OCI-LY7 (cell line): ENCODE measurements around the gene HEATR3. TPM values are rescaled to one million over a fixed set of nuclear protein-coding genes. Genes with fewer than 3 reads are reported as not detected.
A peak's percentile ranks its signal among the peaks of the same experiment; 100 is the strongest.

Experiments
- BruUV-seq: library from RNA; stranded (reverse); fragments of 400-500 nt; replicated peaks from 2 replicates; lab custom pipeline; 2021; lab: Mats Ljungman, UMichigan
- CTCF ChIA-PET: fragments of 300-600 bp; sonication (Branson Sonifier 250); formaldehyde crosslinking; loops from one replicate; lab custom pipeline; 2022; ENCODE audit warnings: antibody characterized with exemption; ENCODE audit not compliant: unreplicated experiment; lab: Charles Lee
- POLR2A ChIA-PET: fragments of 300-600 bp; sonication (Branson Sonifier 250); formaldehyde crosslinking; loops from one replicate; lab custom pipeline; 2022; ENCODE audit warnings: antibody characterized with exemption; lab: Charles Lee
- DNase-seq: peaks from one replicate; pipeline ENCODE4 v3.0.0-alpha.2; 2015; ENCODE audit warnings: low spot score
- H2AFZ ChIP-seq: fragments of 200-600 bp; sonication (generic), shearing (Covaris generic); 2 replicates; pipeline ENCODE4 v1.6.1; 2014; ENCODE audit warnings: mild to moderate bottlenecking, antibody characterized with exemption, low read length, moderate library complexity
- H3K27ac ChIP-seq: fragments of 200-600 bp; sonication (generic); 2 replicates; pipeline ENCODE4 v1.5.1; 2014; ENCODE audit warnings: mixed run types, low read depth, mild to moderate bottlenecking, moderate library complexity, low read length, inconsistent platforms; ENCODE audit not compliant: poor library complexity, severe bottlenecking
- H3K36me3 ChIP-seq: fragments of 200-600 bp; sonication (generic); 2 replicates; pipeline ENCODE4 v1.6.1; 2014; ENCODE audit warnings: mild to moderate bottlenecking, antibody characterized with exemption, low read length, moderate library complexity, mixed read lengths; ENCODE audit not compliant: insufficient read depth
- H3K4me1 ChIP-seq: fragments of 200-600 bp; sonication (generic); 2 replicates; pipeline ENCODE4 v1.5.1; 2014; ENCODE audit warnings: mild to moderate bottlenecking, low read length; ENCODE audit not compliant: insufficient read depth, poor library complexity, severe bottlenecking
- H3K4me2 ChIP-seq: fragments of 200-600 bp; sonication (generic); 2 replicates; pipeline ENCODE4 v1.6.1; 2014; ENCODE audit warnings: mild to moderate bottlenecking, low read length
- H3K4me3 ChIP-seq: fragments of 200-600 bp; sonication (generic); 2 replicates; pipeline ENCODE4 v1.5.1; 2014; ENCODE audit warnings: mild to moderate bottlenecking, low read depth, low read length; ENCODE audit not compliant: poor library complexity, severe bottlenecking
- H3K79me2 ChIP-seq: fragments of 200-600 bp; sonication (generic); 2 replicates; pipeline ENCODE4 v1.6.1; 2016; ENCODE audit warnings: low read depth, mild to moderate bottlenecking, low read length, moderate library complexity, mixed read lengths; ENCODE audit not compliant: insufficient read depth
- H3K9me2 ChIP-seq: fragments of 200-600 bp; sonication (generic); 2 replicates; pipeline ENCODE4 v1.6.1; 2016; ENCODE audit warnings: mild to moderate bottlenecking, low read length, mixed read lengths; ENCODE audit not compliant: insufficient read depth
- H3K9me3 ChIP-seq: fragments of 200-600 bp; sonication (generic); 2 replicates; pipeline ENCODE4 v1.6.1; 2014; ENCODE audit warnings: mild to moderate bottlenecking, mixed run types, low read length, mixed read lengths
- H4K20me1 ChIP-seq: fragments of 200-600 bp; sonication (generic); 2 replicates; pipeline ENCODE4 v1.6.1; 2014; ENCODE audit warnings: mild to moderate bottlenecking, antibody characterized with exemption, low read length, moderate library complexity, mixed read lengths; ENCODE audit not compliant: insufficient read depth
- CTCF ChIP-seq: fragments of 200-600 bp; sonication (generic); conservative IDR thresholded peaks from 2 replicates; pipeline ENCODE4 v1.5.1; 2014; ENCODE audit warnings: mild to moderate bottlenecking, antibody characterized with exemption, low read length, moderate library complexity, mixed read lengths
- EZH2phosphoT487 ChIP-seq: fragments of 200-600 bp; sonication (generic); IDR thresholded peaks from 2 replicates; pipeline ENCODE4 v1.6.1; 2018; ENCODE audit warnings: low read depth, borderline replicate concordance, mild to moderate bottlenecking, mixed run types, antibody characterized with exemption, low read length, moderate library complexity, mixed read lengths
- intact Hi-C: fragments of 100-400 bp; cut with micrococcal nuclease; formaldehyde crosslinking; loops from one replicate; pipeline ENCODE4 v1.10.0; 2022; ENCODE audit not compliant: unreplicated experiment
- total RNA-seq, 2 experiments: library from RNA; depleted of rRNA in 1 of 2; stranded (reverse); fragments of >200 nt in 1 of 2; shearing (Covaris generic) in 1 of 2; gene quantifications; 2 replicates each; pipeline ENCODE4 v1.2.3, GENCODE V29; 2014 to 2022

The HEATR3 gene
- total RNA-seq, 2 experiments from 2014 or later, result 34.2 to 50.6 TPM

GRCh38 chr16:50024207-50024606 lies 41.6 kb upstream of the HEATR3 start:
- POLR2A ChIA-PET, result interaction anchor here (0.9 to 1.6 kb wide), 7 partner anchors 8 to 585 kb away, joined by 3 to 11 read pairs (median 4); no protein-coding TSS in a partner anchor
- peak overlapping the region; percentile 83 for H2AFZ ChIP-seq

GRCh38 chr16:50024684-50025536 lies 40.9 kb upstream of the HEATR3 start, which contains the start of gene CNEP1R1:
Gene CNEP1R1 (plus strand): TSS chr16:50025225. CDS start chr16:50025316, 91 bp downstream.
- POLR2A ChIA-PET, result interaction anchor here (0.9 to 1.7 kb wide), 12 partner anchors 9 to 585 kb away, joined by 3 to 11 read pairs (median 4); partner anchors contain the start of gene HEATR3

More at GRCh38 chr16:50024207-50024606, 41.6 kb upstream of the HEATR3 start:
- H3K9me3 ChIP-seq, result no peaks in the 10 kb centered on the region
- H4K20me1 ChIP-seq, result peaks cover 14% of the 10 kb centered on the region; the same call in 1 of the 2 replicates
- H3K36me3 ChIP-seq, result peaks cover 19% of the 10 kb centered on the region
- H3K4me2 ChIP-seq, result peak overlapping the region; percentile 63
- H3K79me2 ChIP-seq, result peaks cover 37% of the 10 kb centered on the region
- no peak for DNase-seq
- CTCF ChIA-PET, result interaction anchor here (0.5 to 2.2 kb wide), 3 partner anchors 16 to 187 kb away, joined by 3 to 30 read pairs (median 3); no protein-coding TSS in a partner anchor
- H3K27ac ChIP-seq, result no peak overlapping the region
- peak overlapping the region; percentile 98 for H3K4me3 ChIP-seq
- TF ChIP-seq EZH2phosphoT487 (no peak), CTCF (no peak)
- H3K9me2 ChIP-seq, result no peaks in the 10 kb centered on the region
- intact Hi-C loops, result loop anchor here (1.0 to 2.0 kb wide), 3 partner anchors 43 to 186 kb away; partner anchors contain the start of gene TENT4B
- peaks cover 14% of the 10 kb centered on the region for H3K4me1 ChIP-seq
- BruUV-seq, result no TSS peak

More at GRCh38 chr16:50024684-50025536, 40.9 kb upstream of the HEATR3 start, which contains the start of gene CNEP1R1:
- peak within 1 kb of the TSS; percentile 98 for H3K4me3 ChIP-seq
- H4K20me1 ChIP-seq, result peaks cover 17% of the 10 kb centered on the region; the same call in 1 of the 2 replicates
- H3K36me3 ChIP-seq, result peaks cover 26% of the 10 kb centered on the region
- H3K79me2 ChIP-seq, result peaks cover 37% of the 10 kb centered on the region
- H3K4me1 ChIP-seq, result peaks cover 14% of the 10 kb centered on the region
- H3K27ac ChIP-seq, result peak within 1 kb of the TSS; percentile 38
- TF ChIP-seq EZH2phosphoT487, result no peak
- peak; percentile 99 for TF ChIP-seq CTCF
- H3K9me3 ChIP-seq, result no peaks in the 10 kb centered on the region
- H3K4me2 ChIP-seq, result peak within 1 kb of the TSS; percentile 95
- H2AFZ ChIP-seq, result peak within 1 kb of the TSS; percentile 90
- CTCF ChIA-PET, result interaction anchor here (0.5 to 2.2 kb wide), 11 partner anchors 13 to 186 kb away, joined by 3 to 30 read pairs (median 3); no protein-coding TSS in a partner anchor
- peak; percentile 96 for DNase-seq
- intact Hi-C loops, result loop anchor here (1.0 to 5.0 kb wide), 4 partner anchors 42 to 342 kb away; partner anchors contain the start of genes BRD7 and TENT4B
- no TSS peak for BruUV-seq
- no peaks in the 10 kb centered on the region for H3K9me2 ChIP-seq
